ENCODE data around the gene ANXA11.

The ANXA11 gene

GRCh38 chr10:80203835-80204676 lies 1.3 kb downstream of the ANXA11 start:
- TF ChIP-seq, protein P1, sequence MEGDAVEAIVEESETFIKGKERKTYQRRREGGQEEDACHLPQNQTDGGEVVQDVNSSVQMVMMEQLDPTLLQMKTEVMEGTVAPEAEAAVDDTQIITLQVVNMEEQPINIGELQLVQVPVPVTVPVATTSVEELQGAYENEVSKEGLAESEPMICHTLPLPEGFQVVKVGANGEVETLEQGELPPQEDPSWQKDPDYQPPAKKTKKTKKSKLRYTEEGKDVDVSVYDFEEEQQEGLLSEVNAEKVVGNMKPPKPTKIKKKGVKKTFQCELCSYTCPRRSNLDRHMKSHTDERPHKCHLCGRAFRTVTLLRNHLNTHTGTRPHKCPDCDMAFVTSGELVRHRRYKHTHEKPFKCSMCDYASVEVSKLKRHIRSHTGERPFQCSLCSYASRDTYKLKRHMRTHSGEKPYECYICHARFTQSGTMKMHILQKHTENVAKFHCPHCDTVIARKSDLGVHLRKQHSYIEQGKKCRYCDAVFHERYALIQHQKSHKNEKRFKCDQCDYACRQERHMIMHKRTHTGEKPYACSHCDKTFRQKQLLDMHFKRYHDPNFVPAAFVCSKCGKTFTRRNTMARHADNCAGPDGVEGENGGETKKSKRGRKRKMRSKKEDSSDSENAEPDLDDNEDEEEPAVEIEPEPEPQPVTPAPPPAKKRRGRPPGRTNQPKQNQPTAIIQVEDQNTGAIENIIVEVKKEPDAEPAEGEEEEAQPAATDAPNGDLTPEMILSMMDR (IDR thresholded peaks at IDR 0.05; ENCODE audit: low read depth, low read length), result no peak
- peak overlapping the region; percentile 88 for H3K4me3 ChIP-seq (ENCODE audit: low read depth, low read length)

GRCh38 chr10:80202934-80203834 lies 2.2 kb downstream of the ANXA11 start:
- TF ChIP-seq, protein P1 (IDR thresholded peaks at IDR 0.05; ENCODE audit: low read depth, low read length), result no peak
- peak overlapping the region; percentile 88 for H3K4me3 ChIP-seq (ENCODE audit: low read depth, low read length)

DNA sequence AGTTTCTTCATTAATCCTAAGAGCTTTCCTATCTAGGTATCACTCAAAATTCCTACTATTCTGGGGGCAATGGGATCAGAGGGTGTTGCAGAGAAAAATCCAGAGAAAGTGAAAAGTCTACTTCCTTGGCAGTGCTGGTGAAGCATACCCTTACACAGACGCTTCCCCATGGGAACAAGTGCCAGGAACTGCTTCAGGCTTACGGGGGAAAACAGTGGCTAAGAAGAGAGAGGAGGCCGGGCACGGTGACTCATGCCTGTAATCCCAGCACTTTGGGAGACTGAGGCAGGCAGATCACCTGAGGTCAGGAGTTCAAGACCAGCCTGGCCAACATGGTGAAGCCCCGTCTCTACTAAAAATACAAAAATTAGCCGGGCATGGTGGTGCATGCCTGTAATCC lies 2.8 kb downstream of the ANXA11 start:
- 0 out of 2 replicates have a peak overlapping the region, but pooled peaks have one; percentile 6 for H3K4me3 ChIP-seq (ENCODE audit: low read depth, low read length)

DNA sequence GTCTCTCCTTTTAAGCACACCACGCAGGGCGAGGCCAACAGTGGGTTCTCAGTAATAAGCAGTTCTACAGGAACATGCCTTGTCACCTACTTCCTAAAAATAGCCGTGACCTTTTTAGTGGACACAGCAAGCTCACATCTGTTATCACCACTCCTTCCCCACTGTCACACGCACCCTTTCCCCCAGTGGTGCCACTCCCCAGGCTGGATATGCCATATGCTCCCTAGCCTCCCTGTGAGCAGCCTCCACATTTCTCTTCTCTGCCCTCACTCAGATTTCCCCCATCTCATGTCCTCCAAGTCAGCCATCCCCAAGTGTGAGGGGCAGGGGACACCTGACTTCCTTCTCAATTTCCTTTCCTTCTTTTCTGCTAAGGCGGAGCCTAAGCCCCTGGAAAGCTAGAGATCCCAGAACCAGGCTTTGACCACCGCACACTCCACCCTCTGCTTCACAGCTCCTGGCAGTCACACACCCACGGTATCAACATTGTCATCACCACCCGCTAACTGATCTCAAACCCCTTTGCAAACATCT lies 3.7 kb downstream of the ANXA11 start:
- TF ChIP-seq, protein P1 (IDR thresholded peaks at IDR 0.05; ENCODE audit: low read depth, low read length), result no peak
- H3K4me3 ChIP-seq (ENCODE audit: low read depth, low read length), result no peak overlapping the region

DNA sequence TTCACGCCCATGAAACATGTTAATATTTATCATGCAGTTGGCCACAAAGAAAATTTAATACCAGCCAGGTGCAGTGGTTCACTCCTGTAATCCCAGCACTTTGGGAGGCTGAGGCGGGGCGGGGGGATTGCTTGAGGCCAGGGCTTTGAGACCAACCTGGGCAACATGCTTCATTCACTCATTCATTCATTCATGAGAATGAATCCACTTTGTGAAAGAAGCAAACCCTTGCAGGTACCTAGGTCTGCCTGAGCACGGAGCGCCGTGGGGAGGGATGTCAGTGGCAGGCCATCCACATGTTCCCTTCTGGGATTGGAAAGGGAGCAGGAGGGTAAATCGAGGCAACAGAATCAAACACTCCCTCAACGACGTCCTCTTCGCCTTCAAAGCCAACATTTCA lies 4.7 kb downstream of the ANXA11 start:
- TF ChIP-seq, protein P1 (IDR thresholded peaks at IDR 0.05; ENCODE audit: low read depth, low read length), result no peak

GRCh38 chr10:80200259-80200658 lies 5.1 kb downstream of the ANXA11 start:
- H3K4me3 ChIP-seq (ENCODE audit: low read depth, low read length), result 0 out of 2 replicates have a peak overlapping the region, but pooled peaks have one; percentile 0
- TF ChIP-seq, protein P1 (IDR thresholded peaks at IDR 0.05; ENCODE audit: low read depth, low read length), result no peak

More for the DNA sequence above, 4.7 kb downstream of the ANXA11 start:
- H3K4me3 ChIP-seq (ENCODE audit: low read depth, low read length), result no peak overlapping the region

GRCh38 chr10:80199828-80200227 lies 5.5 kb downstream of the ANXA11 start:
- H3K4me3 ChIP-seq (ENCODE audit: low read depth, low read length), result peak overlapping the region; percentile 1; the same call in 1 of the 2 replicates
- TF ChIP-seq, protein P1 (IDR thresholded peaks at IDR 0.05; ENCODE audit: low read depth, low read length), result peak; percentile 33; the same call in 1 of the 2 replicates
